Activated gamma-delta T cell (primary cell): ENCODE data around the gene EN2.

Experiments used
- DNase-seq: peaks from one replicate; lab custom pipeline; 2025; lab: John Stamatoyannopoulos, UW

The EN2 gene

DNA sequence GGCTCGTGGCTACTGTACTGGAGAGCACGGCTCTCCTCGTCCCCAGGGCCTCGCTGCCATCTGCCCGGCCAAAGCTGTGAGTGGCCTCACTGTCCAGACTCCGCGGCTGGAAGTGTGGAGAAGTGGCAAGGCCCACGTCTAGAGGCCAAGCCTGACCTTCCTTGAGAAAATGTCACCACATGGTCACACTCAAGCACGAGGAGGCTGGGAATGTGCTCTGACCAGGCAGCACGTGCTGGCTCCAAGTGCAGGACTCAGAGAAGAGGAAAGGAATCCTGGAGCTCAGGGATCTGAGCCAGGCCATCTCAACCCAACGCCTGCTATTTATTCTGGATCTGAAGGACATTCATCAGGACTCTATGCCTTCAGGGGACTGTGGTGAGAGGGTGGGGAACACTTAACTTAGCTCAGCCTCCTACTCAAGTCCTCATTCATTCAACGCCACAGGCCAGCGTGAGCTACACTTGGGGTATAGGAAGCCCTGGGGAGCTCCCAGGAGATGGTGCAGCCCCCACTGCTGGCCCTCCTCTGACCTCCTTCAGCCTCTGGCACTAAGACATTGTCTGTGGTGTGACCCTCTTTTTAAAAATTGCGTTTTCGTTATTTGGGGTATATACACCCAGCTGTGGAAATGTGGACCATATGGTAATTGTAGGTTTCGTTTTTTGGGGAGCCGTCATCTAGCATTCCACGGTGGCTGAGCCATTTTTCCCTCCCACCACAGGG is 29.0 kb downstream of the EN2 start:
- DNase-seq, result no peak

DNA sequence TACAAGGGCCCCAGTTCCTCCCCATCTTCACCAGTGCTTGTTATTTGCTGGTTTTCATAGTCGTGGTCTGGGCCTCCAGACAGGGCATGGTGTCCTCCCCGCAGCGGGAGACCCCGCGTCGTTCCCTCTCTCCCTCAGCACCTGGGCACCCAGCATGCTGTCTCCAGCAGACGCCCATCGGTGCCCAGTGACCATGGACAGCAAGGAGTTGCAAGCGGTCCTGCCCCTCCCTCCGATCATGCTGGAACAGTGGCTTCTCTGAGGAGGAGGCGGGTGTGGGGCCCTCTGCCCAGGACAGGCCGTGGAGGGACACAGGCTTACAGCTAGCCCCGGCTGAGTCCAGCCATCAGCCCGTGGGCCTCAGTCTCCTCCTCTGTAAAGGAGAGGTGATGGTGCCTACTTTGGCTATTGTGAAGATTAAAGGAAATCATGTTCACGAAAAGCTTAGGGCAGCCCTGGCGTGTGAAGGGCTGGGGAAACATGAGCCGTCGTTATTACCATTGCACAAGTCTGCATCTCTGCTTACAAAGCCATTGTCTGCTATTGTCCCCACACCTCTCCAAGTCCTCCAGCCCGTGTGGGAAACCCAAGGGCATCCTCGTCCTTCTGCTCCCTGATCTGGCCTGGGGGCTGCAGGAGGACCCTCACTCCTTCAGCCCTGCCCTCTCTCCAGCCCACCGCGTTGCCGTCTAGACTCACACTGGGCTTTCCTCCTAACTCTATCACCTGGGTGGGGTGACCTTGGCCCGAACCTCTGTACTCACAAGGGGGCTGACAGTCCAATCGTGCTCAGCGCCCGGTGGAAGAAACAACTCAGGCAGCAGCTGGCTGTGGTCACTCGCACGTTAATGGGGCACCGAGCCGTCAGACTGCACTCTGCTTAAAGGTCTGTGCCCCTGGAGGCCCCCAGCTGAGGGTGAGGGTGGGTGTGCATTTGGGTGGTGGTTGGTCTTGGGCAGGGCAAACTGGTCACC is 29.9 kb downstream of the EN2 start:
- no peak for DNase-seq

- no peak for DNase-seq
These were observed 30.7 kb downstream of the EN2 start for GRCh38 chr7:155488483-155489127.

GRCh38 chr7:155489158-155489840 is 31.4 kb downstream of the EN2 start:
- DNase-seq, result no peak

DNA sequence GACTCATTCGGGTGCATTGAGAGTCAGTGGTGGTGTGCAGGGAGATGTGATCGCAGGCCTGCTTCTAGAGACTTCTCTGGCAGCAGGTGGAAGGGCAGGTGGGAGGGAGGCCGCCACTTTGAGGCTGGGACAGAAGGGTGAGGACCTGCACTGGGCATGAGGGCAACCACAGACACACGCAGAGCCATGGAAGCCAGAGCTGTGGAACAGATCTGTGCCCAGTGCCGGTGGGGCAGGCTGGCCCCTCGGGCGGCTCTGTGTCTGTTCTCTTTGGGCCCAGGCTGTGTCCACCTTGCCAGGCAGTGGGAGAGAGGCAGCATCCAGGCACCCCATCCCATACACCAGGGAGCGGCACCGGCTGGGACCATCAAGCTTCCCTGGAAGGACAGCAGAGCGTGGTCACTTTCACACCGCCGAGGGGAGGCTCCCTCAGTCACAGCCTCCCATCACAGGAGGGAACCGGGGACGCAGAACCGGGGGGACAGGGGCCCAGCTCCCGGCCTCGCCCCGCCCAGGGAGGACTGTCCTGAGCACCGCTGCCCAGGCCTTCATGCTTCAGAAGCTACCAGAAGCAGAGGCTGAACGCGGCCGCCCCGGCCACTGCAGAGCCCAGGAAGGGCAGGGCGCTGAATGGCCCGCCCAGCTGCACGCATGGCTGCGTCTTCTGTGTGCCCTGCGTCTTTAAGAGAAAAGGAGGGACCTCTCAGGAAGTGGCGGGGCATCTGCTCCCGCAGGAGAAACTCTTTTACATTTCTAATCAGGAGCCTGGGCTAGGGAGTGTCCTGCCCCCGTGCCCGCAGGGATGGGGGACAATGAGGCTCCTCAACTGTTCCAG is 32.1 kb downstream of the EN2 start:
- no peak for DNase-seq

DNA sequence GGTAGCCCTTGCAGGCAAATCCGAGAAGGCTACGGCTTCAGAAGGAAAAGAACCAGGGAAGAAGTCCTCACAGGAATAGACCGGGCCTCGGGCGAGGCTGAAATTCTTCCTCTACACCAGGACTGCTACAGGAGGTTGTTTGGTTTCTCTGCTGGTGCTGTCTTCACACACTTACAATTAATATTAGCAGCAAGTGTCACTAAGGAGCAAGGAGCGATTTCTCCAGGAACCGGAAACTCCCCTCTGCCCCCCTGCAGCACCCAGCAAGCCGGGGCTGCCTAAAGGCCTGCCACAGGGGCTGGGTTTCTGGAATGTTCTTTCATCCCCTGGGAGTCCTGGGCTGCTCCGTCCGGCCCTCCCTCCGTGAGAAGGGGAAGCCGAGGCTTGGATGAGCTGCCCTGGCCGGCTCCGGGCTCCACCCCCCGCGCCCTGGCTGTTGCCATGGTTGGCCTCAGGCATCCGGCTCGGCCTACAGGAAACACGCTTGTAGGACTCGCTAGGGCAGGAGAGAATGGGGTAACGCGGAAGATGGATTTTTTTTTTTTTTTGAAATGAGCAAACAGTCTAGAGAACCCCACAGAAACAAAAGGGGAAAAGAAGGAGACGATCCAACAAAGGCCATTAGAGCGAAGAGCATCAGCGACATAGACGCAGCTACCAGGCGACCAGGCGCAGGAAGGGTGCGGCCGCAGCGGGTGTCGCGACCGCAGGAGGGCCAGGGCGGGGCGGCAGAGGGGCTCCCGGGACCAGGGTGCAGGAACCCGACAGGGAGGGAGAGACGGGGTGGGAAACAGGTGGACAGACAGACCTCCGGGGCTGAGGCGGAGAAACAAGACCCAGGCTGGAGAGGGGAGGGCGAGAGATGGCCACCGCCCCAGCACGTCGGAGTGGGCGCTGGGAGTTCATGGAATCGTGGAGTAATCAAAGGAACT is 33.0 kb downstream of the EN2 start:
- no peak for DNase-seq

GRCh38 chr7:155491812-155492211 is 33.9 kb downstream of the EN2 start:
- DNase-seq, result no peak

DNA sequence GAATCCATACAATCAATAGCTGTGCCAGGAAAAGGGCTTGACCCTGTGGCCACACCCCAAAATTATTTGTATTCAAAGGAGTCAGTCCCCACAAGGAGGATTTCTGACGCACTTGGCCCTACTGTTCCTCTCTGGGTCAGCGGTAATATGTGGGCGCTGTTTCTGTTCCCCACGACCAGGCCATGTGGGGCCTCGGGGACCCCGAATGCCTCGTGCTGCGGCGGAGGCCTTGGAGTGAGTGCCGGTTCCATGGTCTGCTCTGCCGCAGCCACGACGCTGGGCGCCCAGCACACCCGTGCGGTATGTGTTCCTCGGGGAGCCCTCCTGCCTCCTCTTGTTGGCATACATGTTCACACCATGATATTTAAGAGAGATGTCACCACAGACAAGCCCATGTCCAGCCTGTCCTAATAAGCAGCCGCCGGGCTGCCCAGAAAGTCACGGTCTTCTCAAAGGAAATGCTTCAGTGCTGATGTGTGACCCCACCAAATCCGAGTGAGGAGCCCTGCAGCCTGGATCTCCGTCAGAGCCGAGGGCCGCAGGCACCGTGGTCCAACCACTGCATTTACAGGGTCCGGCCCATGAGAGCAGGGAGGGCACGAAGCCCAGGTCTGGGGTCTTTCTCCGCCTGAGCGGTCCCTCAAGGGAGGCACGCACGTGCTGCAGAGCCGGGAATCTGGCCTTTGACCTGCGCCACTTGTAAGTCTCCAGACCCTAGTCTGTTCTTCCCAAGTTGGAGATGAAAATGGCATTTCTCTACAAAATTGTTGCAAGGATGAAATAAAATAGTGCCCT is 36.0 kb downstream of the EN2 start:
- no peak for DNase-seq

GRCh38 chr7:155494551-155494950 is 36.6 kb downstream of the EN2 start:
- DNase-seq, result no peak

DNA sequence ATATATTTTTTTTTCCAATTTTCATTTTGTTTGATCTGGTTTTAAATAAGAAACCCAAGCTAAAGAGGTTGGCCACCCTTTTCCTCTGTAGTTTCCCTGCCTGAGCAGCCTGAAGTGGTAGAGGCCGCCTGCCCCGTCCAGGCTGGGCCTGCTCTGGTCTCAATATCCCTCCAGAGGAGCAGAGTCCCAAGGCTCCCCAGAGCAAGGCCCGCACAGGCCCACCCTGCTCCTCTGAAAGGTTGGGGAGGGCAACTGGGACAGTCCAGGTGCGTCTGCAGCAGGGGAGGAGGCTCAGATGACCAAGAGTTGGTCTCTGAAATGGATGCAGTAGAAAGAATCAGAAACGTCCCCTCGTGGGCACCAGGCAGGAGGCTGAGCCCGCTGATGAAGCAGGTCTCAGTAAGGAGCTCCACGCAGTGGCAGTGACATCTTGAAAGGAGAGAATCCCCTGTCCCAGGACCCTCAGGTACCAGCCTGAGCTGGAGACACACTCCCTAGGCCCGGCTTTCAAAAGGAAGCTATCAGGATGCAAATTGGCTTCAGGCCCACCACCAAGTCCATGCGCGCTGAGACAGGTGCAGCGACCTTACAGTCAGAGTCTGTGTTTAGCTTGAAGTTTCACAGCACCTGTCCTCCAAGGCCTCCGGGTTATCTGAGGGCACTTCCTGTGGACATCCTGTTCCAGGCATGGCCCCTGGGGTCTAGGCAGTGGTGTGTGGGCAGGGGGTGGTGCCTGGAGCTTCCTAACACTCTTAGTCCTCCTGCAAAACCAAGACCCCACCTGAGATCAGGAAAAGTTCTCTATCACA is 37.7 kb downstream of the EN2 start:
- DNase-seq, result no peak

GRCh38 chr7:155496267-155497005 is 38.5 kb downstream of the EN2 start:
- DNase-seq, result no peak

DNA sequence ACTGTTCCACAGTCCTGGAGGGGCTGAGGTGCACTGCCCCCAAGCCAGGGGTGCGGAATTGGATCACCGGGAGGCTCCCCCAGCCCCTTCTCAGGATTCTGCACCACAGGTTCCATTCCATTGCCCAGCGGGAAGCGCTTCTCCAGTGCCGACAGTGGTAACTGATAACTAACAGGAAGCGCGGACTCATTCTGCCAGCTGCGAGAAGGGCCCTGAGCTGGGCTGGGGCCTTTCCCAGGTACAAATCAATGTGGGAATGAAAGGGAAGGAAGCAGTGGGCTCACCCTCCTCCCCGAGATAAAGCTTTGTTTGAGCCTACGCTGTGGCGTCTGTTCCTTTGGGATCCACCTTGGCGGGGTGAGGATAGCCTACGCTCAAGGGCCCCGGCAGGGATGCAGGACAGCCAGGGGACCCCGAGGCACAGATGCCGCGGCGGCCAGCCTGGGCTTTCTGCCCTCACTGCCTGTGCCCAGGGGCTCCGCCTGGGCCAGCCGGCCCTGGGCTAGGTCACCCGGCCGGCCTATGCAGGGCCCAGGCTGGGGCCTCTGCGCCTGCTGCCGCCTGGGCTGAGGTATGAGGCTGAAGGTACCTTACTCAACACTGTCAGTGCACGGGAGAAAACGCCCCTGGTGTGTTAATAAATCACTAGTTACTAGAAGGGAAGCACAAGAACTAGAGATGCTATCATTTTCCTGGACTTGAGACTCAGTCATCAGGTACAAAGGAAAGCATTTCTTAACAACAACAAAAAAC is 39.4 kb downstream of the EN2 start:
- no peak for DNase-seq

- DNase-seq, result no peak
These were observed 47.5 kb downstream of the EN2 start for GRCh38 chr7:155505422-155505793.

DNA sequence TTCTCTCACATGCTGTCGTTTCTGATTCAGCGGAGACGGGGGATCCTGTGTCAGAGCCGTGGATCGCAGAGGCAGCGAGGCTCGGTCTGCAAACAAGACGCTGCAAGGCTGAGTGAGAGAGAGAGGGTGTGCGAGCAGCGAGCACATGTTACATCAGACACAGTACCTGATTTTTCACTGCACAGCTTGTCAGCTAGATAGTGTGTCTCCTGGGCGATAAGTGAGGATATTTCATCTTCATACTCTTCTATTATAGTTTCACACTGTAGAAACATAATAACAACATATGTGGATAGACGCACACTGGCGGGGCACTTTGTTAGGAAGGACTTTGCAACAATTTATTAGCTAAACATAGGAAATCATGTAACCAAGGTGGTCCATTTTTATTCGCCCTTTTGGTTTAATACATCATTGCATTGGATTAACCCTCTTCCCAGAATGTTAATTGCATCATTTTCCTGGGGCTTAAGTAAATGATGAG is 49.0 kb downstream of the EN2 start:
- DNase-seq, result no peak

- DNase-seq, result no peak
These were observed 49.6 kb downstream of the EN2 start for GRCh38 chr7:155507576-155507975.
